CD8-positive, alpha-beta memory T cell (primary cell): Measurements from ENCODE around the gene TOPBP1. TPM values are rescaled to one million over a fixed set of nuclear protein-coding genes. Genes with fewer than 3 reads are reported as not detected.

ENCODE experiments used
- CTCF ChIA-PET: fragments of 350-600 bp; sonication (Branson Sonifier 250); formaldehyde crosslinking; loops from one replicate; lab custom pipeline; 2021; ENCODE audit warnings: antibody characterized with exemption; lab: Charles Lee
- POLR2A ChIA-PET: fragments of 350-600 bp; sonication (Branson Sonifier 250); formaldehyde crosslinking; loops from one replicate; lab custom pipeline; 2021; ENCODE audit warnings: antibody characterized with exemption; lab: Charles Lee
- DNase-seq, 5 donors: peaks; one replicate each; pipeline versions ENCODE4 v3.0.0 to v3.0.0-alpha.2; 2020 to 2022; ENCODE audit warnings: mixed read lengths in 1 of 5
- H3K27ac ChIP-seq: one replicate; pipeline ENCODE4 v1.7.0; 2013; ENCODE audit warnings: low read depth, mild to moderate bottlenecking, low read length, moderate library complexity
- H3K27me3 ChIP-seq: 2 replicates; pipeline ENCODE4 v1.7.0; 2013; ENCODE audit warnings: low read length, mild to moderate bottlenecking; ENCODE audit not compliant: insufficient read depth, poor library complexity, severe bottlenecking
- H3K36me3 ChIP-seq: 2 replicates; pipeline ENCODE4 v1.7.0; 2013; ENCODE audit warnings: mild to moderate bottlenecking, low read length, moderate library complexity; ENCODE audit not compliant: insufficient read depth
- H3K4me1 ChIP-seq: 2 replicates; pipeline ENCODE4 v1.7.0; 2013; ENCODE audit warnings: mild to moderate bottlenecking, low read length, moderate library complexity; ENCODE audit not compliant: insufficient read depth
- H3K4me3 ChIP-seq: 2 replicates; pipeline ENCODE4 v1.7.0; 2013; ENCODE audit warnings: mild to moderate bottlenecking, low read length
- H3K9me3 ChIP-seq: 2 replicates; pipeline ENCODE4 v1.7.0; 2013; ENCODE audit warnings: mild to moderate bottlenecking, low read length
- H3K27ac Mint-ChIP-seq, 8 donors: one replicate each; pipeline ENCODE4 v1.8.0; 2020 to 2021; ENCODE audit warnings: mixed read lengths in 8 of 8, mild to moderate bottlenecking in 6 of 8, inconsistent platforms in 3 of 8, moderate library complexity in 3 of 8
- H3K27me3 Mint-ChIP-seq, 2 donors: one replicate each; pipeline ENCODE4 v1.8.0; 2020 to 2021; ENCODE audit warnings: mixed read lengths in 2 of 2, mild to moderate bottlenecking in 1 of 2, moderate library complexity in 1 of 2
- H3K36me3 Mint-ChIP-seq, 3 donors: one replicate each; pipeline ENCODE4 v1.8.0; 2020 to 2021; ENCODE audit warnings: mixed read lengths in 3 of 3, inconsistent platforms in 1 of 3, mild to moderate bottlenecking in 1 of 3
- H3K4me1 Mint-ChIP-seq, 3 donors: one replicate each; pipeline ENCODE4 v1.8.0; 2020 to 2021; ENCODE audit warnings: mixed read lengths in 3 of 3, inconsistent platforms in 1 of 3, mild to moderate bottlenecking in 1 of 3
- H3K4me3 Mint-ChIP-seq, 7 donors: one replicate each; pipeline ENCODE4 v1.8.0; 2020 to 2021; ENCODE audit warnings: mixed read lengths in 7 of 7, mild to moderate bottlenecking in 6 of 7, moderate library complexity in 4 of 7, inconsistent platforms in 2 of 7
- H3K9me3 Mint-ChIP-seq, 5 donors: one replicate each; pipeline ENCODE4 v1.8.0; 2020 to 2022; ENCODE audit warnings: mixed read lengths in 5 of 5, mild to moderate bottlenecking in 3 of 5, moderate library complexity in 2 of 5, inconsistent platforms in 1 of 5
- polyA plus RNA-seq: library from polyadenylated mRNA; unstranded; fragments of 300-500 nt; fragmentation: Illumina TruSeq; gene quantifications from one replicate; pipeline ENCODE4 v1.2.3, GENCODE V29; 2021
- total RNA-seq, 2 experiments: library from RNA; stranded (reverse); gene quantifications; one replicate each; pipeline ENCODE4 v1.2.3, GENCODE V29; 2021

The TOPBP1 gene
- total and polyA plus RNA-seq, 3 experiments from 2014 or later: 11.3 to 72.6 (median 72.0) TPM

DNA sequence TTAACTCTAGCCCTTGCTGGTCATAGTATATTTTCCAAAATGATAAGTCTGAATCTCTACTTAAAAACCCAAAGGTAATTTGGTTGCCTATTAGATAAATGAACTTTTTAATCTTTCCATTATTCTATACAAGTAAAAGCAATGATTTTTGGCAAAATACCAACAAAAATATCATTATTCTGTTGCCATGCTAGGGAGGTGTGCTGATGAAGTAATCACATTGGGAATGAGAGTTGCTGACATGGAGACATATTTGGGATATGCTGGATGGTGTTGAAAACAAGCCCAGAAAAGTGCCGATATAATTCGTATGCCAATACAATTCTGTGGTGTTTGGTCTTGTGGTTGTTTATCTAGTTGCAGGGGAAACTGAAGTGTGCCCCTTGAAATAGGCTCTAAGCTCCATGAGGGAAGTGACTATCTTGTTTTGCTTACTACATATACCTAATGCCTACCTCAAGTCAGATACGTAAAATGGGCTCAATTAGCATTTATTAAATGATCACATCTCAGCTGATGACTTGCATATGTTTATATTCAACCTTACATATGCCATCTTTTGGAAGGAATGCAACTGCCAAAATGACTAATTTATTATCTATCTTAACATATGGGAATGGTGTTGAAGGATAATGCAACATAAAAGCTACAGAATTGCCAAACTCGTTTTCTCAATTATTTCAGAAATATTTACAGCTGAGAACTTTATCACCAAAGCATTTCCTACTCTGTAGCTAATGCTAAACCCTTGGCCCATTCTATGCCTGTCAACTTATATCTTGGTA lies 5.8 kb downstream of the TOPBP1 start:
- no peak for DNase-seq
- Histone ChIP-seq H3K27ac (no peak overlapping the region), H3K9me3 (no peaks in the 10 kb centered on the region), H3K4me3 (no peak overlapping the region), H3K36me3 (peaks cover 27% of the 10 kb centered on the region), H3K4me1 (peaks cover 12% of the 10 kb centered on the region), H3K27me3 (no peaks in the 10 kb centered on the region)
- H3K36me3 Mint-ChIP-seq: peaks cover 4 to 73% (median 22%) of the 10 kb centered on the region in 3 donors
- no peaks in the 10 kb centered on the region for H3K9me3 Mint-ChIP-seq
- H3K27me3 Mint-ChIP-seq: no peaks in the 10 kb centered on the region
- H3K4me1 Mint-ChIP-seq: peaks cover 20 to 30% (median 27%) of the 10 kb centered on the region in 3 donors
- H3K4me3 Mint-ChIP-seq: no peak overlapping the region
- H3K27ac Mint-ChIP-seq: peak overlapping the region in 2 of 8 donors; percentile 24 to 38
- ChIA-PET POLR2A (no interaction called here), CTCF (interaction anchor here (0.7 kb wide), 1 partner anchor 25 kb away, joined by 3 read pairs; no protein-coding TSS in a partner anchor)

DNA sequence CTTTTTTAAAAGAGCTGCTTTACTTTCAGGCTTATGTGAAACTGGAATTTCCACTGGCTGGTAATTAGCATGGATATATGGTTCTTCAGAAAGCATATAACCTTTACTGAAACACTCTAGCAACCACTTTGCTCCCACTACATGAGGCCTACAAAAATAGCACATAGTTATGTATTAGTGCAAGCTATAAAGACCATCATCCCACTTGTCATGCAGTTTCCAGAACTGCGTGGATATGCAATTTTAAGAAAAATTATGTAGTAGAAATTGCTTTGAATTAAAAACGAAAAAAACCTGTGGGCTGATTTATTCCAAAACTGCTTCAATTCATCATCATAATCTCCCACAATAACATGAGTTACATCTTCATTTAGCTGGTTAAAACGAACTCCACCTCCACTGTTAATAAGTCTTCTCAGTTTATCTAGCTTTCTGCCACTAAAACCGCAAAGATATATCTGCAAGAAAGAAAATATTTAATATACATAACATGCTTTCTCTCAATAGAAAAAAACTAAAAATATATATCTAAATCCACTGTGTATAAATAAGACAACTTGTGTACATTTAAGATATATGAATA lies 12.2 kb downstream of the TOPBP1 start:
- CTCF ChIA-PET: interaction anchor here (0.7 kb wide), 1 partner anchor 14 kb away, joined by 3 read pairs; no protein-coding TSS in a partner anchor
- no peaks in the 10 kb centered on the region for H3K9me3 ChIP-seq
- H3K27me3 ChIP-seq: no peaks in the 10 kb centered on the region
- POLR2A ChIA-PET: no interaction called here
- no peak overlapping the region for H3K4me3 Mint-ChIP-seq
- H3K9me3 Mint-ChIP-seq: no peaks in the 10 kb centered on the region
- no peak overlapping the region for H3K27ac ChIP-seq
- DNase-seq: no peak
- peaks cover 7 to 17% (median 16%) of the 10 kb centered on the region in 3 donors for H3K4me1 Mint-ChIP-seq
- no peak overlapping the region for H3K4me3 ChIP-seq
- H3K4me1 ChIP-seq: no peaks in the 10 kb centered on the region
- H3K36me3 Mint-ChIP-seq: peaks cover 9 to 76% (median 27%) of the 10 kb centered on the region in 3 donors
- H3K27me3 Mint-ChIP-seq: no peaks in the 10 kb centered on the region
- H3K36me3 ChIP-seq: peaks cover 8% of the 10 kb centered on the region
- peak overlapping the region in 2 of 8 donors; percentile 38 to 41 for H3K27ac Mint-ChIP-seq

- Mint-ChIP-seq H3K4me1 (peaks cover 7 to 15% (median 9%) of the 10 kb centered on the region in 3 donors), H3K9me3 (no peaks in the 10 kb centered on the region), H3K36me3 (peaks cover 10 to 80% (median 25%) of the 10 kb centered on the region in 3 donors), H3K27ac (no peak overlapping the region), H3K27me3 (no peaks in the 10 kb centered on the region), H3K4me3 (no peak overlapping the region)
- H3K27me3 ChIP-seq: no peaks in the 10 kb centered on the region
- H3K36me3 ChIP-seq: peaks cover 20% of the 10 kb centered on the region
- no peak for DNase-seq
- ChIA-PET CTCF (no interaction called here), POLR2A (no interaction called here)
- H3K9me3 ChIP-seq: no peaks in the 10 kb centered on the region
- no peak overlapping the region for H3K4me3 ChIP-seq
- H3K4me1 ChIP-seq: no peaks in the 10 kb centered on the region
- H3K27ac ChIP-seq: no peak overlapping the region
These were observed 17.0 kb downstream of the TOPBP1 start for GRCh38 chr3:133644768-133645167.

DNA sequence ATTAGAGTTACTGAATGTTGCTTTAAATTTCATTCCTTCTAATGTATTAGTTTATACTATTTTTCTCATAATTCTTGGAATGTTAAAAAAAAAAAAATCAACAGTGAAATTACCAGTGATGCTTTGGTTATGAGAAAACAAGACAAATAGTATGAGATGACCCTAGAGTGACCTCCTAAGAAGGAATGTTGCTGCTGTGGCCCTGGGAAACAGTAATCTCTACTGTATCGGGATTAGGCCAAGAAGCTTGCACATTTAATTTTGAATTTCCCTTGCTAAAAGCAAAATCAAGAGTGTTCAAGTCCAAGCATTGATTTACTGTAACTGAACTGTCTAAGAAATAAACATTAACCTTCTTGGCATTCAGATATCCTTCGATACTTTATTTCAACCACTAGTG lies 18.1 kb downstream of the TOPBP1 start:
- Histone ChIP-seq H3K27me3 (no peaks in the 10 kb centered on the region), H3K9me3 (no peaks in the 10 kb centered on the region), H3K4me1 (no peaks in the 10 kb centered on the region), H3K4me3 (no peak overlapping the region), H3K27ac (no peak overlapping the region), H3K36me3 (peaks cover 20% of the 10 kb centered on the region)
- DNase-seq: no peak
- peaks cover 5 to 9% (median 5%) of the 10 kb centered on the region in 3 donors for H3K4me1 Mint-ChIP-seq
- H3K27me3 Mint-ChIP-seq: no peaks in the 10 kb centered on the region
- ChIA-PET POLR2A (no interaction called here), CTCF (no interaction called here)
- peaks cover 22 to 81% (median 32%) of the 10 kb centered on the region in 3 donors for H3K36me3 Mint-ChIP-seq
- H3K27ac Mint-ChIP-seq: no peak overlapping the region
- H3K9me3 Mint-ChIP-seq: peaks cover 0 to 4% (median 0%) of the 10 kb centered on the region in 5 donors
- no peak overlapping the region for H3K4me3 Mint-ChIP-seq

- H3K27ac ChIP-seq: no peak overlapping the region
- no peaks in the 10 kb centered on the region for H3K27me3 ChIP-seq
- DNase-seq: no peak
- H3K4me3 ChIP-seq: no peak overlapping the region
- ChIA-PET CTCF (no interaction called here), POLR2A (no interaction called here)
- H3K4me1 ChIP-seq: no peaks in the 10 kb centered on the region
- H3K4me1 Mint-ChIP-seq: no peaks in the 10 kb centered on the region
- no peaks in the 10 kb centered on the region for H3K9me3 ChIP-seq
- H3K4me3 Mint-ChIP-seq: no peak overlapping the region
- peak overlapping the region in 1 of 8 donors; percentile 50 for H3K27ac Mint-ChIP-seq
- peaks cover 0 to 4% (median 0%) of the 10 kb centered on the region in 5 donors for H3K9me3 Mint-ChIP-seq
- peaks cover 20% of the 10 kb centered on the region for H3K36me3 ChIP-seq
- H3K36me3 Mint-ChIP-seq: peaks cover 26 to 86% (median 30%) of the 10 kb centered on the region in 3 donors
- no peaks in the 10 kb centered on the region for H3K27me3 Mint-ChIP-seq
These were observed 20.5 kb downstream of the TOPBP1 start for GRCh38 chr3:133641254-133641653.

DNA sequence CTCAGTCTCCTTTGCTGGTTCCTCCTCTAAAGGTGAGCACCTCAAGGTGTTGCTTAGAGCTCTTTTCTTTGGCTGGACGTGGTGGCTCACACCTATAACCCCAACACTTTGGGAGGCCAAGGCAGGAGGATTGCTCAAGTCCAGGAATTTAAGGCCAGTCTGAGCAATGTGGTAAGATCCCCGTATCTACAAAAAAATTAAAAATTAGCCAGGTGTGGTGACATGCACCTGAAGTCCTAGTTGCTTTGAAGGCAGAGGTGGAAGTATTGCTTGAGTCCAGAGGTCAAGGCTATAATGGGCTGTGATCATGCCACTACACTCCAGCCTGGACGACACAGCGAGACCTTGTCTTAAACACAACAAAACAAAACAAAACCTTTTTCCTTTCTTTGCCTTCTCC lies 28.3 kb downstream of the TOPBP1 start:
- peak overlapping the region in 1 of 8 donors; percentile 20 for H3K27ac Mint-ChIP-seq
- ChIA-PET CTCF (no interaction called here), POLR2A (no interaction called here)

GRCh38 chr3:133629146-133629545 lies 32.6 kb downstream of the TOPBP1 start:
- Mint-ChIP-seq H3K27ac (peak overlapping the region in 3 of 8 donors; percentile 25 to 93 (median 33)), H3K9me3 (no peaks in the 10 kb centered on the region), H3K36me3 (peaks cover 10 to 80% (median 28%) of the 10 kb centered on the region in 3 donors), H3K4me1 (peaks cover 0 to 9% (median 3%) of the 10 kb centered on the region in 3 donors), H3K27me3 (no peaks in the 10 kb centered on the region), H3K4me3 (no peak overlapping the region)
- POLR2A ChIA-PET: no interaction called here
- Histone ChIP-seq H3K27me3 (no peaks in the 10 kb centered on the region), H3K27ac (no peak overlapping the region), H3K9me3 (no peaks in the 10 kb centered on the region), H3K4me1 (no peaks in the 10 kb centered on the region), H3K4me3 (no peak overlapping the region), H3K36me3 (peaks cover 12% of the 10 kb centered on the region)
- CTCF ChIA-PET: no interaction called here
- DNase-seq: no peak

More for the DNA sequence above, 28.3 kb downstream of the TOPBP1 start:
- H3K27ac ChIP-seq: no peak overlapping the region
- H3K4me3 Mint-ChIP-seq: no peak overlapping the region
- no peaks in the 10 kb centered on the region for H3K9me3 ChIP-seq
- H3K27me3 Mint-ChIP-seq: no peaks in the 10 kb centered on the region
- no peak overlapping the region for H3K4me3 ChIP-seq
- no peak for DNase-seq
- no peaks in the 10 kb centered on the region for H3K9me3 Mint-ChIP-seq
- H3K36me3 ChIP-seq: peaks cover 8% of the 10 kb centered on the region
- no peaks in the 10 kb centered on the region for H3K27me3 ChIP-seq
- peaks cover 16 to 80% (median 28%) of the 10 kb centered on the region in 3 donors for H3K36me3 Mint-ChIP-seq
- H3K4me1 Mint-ChIP-seq: peaks cover 5 to 8% (median 6%) of the 10 kb centered on the region in 3 donors
- no peaks in the 10 kb centered on the region for H3K4me1 ChIP-seq

DNA sequence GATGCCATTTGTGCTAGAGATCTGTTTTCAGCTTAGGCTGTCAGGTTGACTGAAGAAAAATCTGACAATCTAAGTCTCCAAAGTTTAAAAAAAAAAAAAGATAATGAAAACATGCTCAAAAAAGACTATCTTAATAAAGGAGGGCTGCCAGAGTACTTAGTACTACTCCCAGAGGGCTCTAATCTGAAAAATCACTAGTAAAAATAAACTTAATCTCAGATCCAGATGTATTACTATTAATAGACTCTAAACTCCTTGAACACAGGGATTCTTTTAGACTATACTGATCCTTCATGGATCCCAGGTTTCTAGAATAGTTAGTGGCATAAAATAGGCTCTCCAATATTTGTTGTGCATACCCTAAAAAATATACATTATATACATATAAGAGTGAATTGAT lies 34.0 kb downstream of the TOPBP1 start:
- no peaks in the 10 kb centered on the region for H3K9me3 ChIP-seq
- no peaks in the 10 kb centered on the region for H3K9me3 Mint-ChIP-seq
- H3K36me3 ChIP-seq: peaks cover 20% of the 10 kb centered on the region
- no peak overlapping the region for H3K4me3 ChIP-seq
- H3K4me1 ChIP-seq: no peaks in the 10 kb centered on the region
- H3K4me1 Mint-ChIP-seq: peaks cover 0 to 9% (median 3%) of the 10 kb centered on the region in 3 donors
- ChIA-PET POLR2A (no interaction called here), CTCF (no interaction called here)
- DNase-seq: no peak
- peaks cover 0 to 80% (median 22%) of the 10 kb centered on the region in 3 donors for H3K36me3 Mint-ChIP-seq
- H3K27me3 ChIP-seq: no peaks in the 10 kb centered on the region
- no peaks in the 10 kb centered on the region for H3K27me3 Mint-ChIP-seq
- no peak overlapping the region for H3K27ac Mint-ChIP-seq
- H3K4me3 Mint-ChIP-seq: no peak overlapping the region
- H3K27ac ChIP-seq: no peak overlapping the region
